ENCODE data around the gene MAPK1IP1L.

GRCh38 chr14:55118761-55119160, 67.3 kb downstream of the MAPK1IP1L start:
- TF ChIP-seq, protein P1, sequence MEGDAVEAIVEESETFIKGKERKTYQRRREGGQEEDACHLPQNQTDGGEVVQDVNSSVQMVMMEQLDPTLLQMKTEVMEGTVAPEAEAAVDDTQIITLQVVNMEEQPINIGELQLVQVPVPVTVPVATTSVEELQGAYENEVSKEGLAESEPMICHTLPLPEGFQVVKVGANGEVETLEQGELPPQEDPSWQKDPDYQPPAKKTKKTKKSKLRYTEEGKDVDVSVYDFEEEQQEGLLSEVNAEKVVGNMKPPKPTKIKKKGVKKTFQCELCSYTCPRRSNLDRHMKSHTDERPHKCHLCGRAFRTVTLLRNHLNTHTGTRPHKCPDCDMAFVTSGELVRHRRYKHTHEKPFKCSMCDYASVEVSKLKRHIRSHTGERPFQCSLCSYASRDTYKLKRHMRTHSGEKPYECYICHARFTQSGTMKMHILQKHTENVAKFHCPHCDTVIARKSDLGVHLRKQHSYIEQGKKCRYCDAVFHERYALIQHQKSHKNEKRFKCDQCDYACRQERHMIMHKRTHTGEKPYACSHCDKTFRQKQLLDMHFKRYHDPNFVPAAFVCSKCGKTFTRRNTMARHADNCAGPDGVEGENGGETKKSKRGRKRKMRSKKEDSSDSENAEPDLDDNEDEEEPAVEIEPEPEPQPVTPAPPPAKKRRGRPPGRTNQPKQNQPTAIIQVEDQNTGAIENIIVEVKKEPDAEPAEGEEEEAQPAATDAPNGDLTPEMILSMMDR (IDR thresholded peaks at IDR 0.05) = no peak
- no peak for TF ChIP-seq POLR2A (IDR thresholded peaks at IDR 0.05)
